ENCODE data around the gene TMEM60.

DNA sequence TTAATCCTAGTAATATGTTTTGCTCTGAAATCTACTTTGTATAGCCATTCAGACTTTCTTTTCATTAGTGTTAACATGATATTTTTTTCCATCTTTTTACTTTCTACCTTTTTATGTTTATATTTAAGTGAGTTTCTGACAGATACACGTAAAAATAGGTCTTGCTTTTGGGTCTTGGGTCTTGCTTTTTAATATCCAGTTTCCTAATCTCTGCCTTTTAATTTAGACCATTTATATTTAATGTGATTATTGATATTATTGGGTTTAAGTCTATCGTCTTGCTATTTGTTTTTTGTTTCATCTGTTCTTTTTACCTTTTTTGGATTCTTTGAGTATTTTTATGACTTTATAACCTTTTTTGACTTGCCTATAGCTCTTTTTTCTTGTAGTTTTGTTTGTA is 8.2 kb upstream of the TMEM60 start:
- TF ChIP-seq, protein P1, sequence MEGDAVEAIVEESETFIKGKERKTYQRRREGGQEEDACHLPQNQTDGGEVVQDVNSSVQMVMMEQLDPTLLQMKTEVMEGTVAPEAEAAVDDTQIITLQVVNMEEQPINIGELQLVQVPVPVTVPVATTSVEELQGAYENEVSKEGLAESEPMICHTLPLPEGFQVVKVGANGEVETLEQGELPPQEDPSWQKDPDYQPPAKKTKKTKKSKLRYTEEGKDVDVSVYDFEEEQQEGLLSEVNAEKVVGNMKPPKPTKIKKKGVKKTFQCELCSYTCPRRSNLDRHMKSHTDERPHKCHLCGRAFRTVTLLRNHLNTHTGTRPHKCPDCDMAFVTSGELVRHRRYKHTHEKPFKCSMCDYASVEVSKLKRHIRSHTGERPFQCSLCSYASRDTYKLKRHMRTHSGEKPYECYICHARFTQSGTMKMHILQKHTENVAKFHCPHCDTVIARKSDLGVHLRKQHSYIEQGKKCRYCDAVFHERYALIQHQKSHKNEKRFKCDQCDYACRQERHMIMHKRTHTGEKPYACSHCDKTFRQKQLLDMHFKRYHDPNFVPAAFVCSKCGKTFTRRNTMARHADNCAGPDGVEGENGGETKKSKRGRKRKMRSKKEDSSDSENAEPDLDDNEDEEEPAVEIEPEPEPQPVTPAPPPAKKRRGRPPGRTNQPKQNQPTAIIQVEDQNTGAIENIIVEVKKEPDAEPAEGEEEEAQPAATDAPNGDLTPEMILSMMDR (IDR thresholded peaks at IDR 0.05; ENCODE audit: low read depth, low read length), result no peak
- no peak for TF ChIP-seq EZH2phosphoT487 (IDR thresholded peaks at IDR 0.05; ENCODE audit: low read depth)

Measured in OCI-LY3 (cell line).